HPDE6-E6E7 (cell line): ENCODE measurements around the gene MYL7.

Experiments
- DNase-seq: peaks from one replicate; pipeline ENCODE4 v3.0.0; 2011; ENCODE audit warnings: missing footprints; ENCODE audit errors: extremely low spot score

The MYL7 gene

GRCh38 chr7:44112231-44112996 is 28.7 kb downstream of the MYL7 start:
- DNase-seq: no peak

DNA sequence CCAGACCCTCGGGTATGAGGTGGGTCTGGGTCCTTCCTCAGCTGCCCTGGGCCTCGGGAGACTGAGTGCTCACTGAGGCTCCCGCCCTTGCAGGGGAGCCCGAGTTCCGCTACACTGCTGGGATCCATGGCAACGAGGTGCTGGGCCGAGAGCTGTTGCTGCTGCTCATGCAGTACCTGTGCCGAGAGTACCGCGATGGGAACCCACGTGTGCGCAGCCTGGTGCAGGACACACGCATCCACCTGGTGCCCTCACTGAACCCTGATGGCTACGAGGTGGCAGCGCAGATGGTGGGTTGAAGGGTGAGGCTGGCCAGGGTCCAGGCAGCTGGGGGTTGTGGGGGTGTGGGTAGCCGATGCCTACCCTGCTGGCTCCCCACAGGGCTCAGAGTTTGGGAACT is 29.4 kb downstream of the MYL7 start:
- no peak for DNase-seq

GRCh38 chr7:44110719-44111635 is 30.2 kb downstream of the MYL7 start:
- DNase-seq: no peak

GRCh38 chr7:44109991-44110390 is 31.1 kb downstream of the MYL7 start:
- DNase-seq: no peak

DNA sequence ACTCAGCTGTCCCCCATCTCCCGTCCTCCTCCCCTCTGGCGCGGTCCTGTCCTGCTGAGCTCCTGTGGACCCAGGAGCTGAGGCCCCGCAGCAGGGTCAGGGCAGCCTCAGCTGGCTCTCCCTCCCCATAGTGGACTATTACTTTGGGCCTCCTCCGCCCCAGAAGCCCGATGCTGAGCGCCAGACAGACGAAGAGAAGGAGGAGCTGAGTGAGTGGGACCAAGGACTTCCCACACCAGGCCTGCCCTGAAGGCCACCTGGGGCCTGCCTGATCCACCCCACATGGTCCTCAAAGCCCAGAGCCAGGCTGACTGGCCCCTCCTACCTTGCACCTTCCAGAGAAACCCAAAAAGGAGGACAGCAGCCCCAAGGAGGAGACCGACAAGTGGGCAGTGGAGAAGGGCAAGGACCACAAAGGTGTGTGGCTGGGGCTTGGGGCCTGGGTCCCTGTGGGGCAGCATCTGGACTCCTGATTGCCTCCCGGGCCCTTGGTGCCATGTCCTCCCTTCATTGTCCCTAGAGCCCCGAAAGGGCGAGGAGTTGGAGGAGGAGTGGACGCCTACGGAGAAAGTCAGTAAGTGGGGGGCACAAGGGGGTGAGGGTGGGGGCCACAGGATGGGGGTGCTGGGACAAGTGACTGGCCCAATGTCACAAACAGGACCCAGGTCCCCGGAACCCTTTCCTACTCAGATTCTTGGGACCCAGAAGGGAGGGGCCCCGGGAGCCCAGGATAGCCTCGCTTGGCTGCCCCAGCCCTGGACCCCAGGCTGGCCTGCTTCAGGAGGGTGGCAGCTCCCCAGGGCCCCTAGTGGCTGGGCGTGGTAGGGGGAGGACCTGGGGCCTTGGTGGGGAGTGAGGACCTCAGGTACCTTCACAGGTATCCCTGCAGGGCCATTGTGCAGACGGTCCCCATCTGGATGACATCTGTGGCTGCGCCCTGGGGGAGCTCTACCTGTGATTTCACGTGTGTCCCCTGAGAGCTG is 32.1 kb downstream of the MYL7 start:
- no peak for DNase-seq

GRCh38 chr7:44107961-44108767 is 33.0 kb downstream of the MYL7 start:
- DNase-seq: no peak

DNA sequence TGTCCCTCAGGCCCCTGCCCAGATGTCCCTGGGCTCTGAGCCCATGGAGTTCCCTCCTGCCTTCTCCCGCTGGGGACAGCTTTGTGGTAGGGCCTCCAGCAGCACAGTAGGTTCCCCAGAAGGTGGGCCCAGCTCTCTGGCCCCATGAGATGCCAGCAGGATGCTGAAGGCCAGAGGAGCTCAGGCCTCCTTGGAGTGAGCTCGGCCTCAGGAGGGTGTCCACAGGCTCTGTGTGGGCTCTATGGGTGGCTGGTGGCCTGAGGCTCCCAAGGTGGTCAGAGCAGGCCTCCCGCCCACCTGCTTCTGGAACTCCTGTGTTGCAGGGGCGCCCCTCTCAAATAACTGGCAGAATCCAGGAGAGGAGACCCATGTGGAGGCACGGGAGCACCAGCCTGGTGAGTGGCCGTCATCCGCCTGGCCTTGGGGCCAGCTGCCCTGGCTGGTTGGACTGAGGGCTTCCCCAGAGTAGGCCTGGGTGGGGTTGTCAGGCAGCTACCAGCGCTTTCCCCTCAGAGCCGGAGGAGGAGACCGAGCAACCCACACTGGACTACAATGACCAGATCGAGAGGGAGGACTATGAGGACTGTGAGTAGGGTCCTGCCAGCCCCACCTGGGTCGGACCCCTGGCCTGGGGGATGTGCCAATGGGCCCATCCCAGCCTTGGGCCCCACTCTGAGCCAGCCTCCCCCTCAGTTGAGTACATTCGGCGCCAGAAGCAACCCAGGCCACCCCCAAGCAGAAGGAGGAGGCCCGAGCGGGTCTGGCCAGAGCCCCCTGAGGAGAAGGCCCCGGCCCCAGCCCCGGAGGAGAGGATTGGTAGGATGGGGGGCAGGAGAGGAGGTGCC is 33.8 kb downstream of the MYL7 start:
- no peak for DNase-seq

- no peak for DNase-seq
Observed at GRCh38 chr7:44106311-44107065, 34.6 kb downstream of the MYL7 start.

DNA sequence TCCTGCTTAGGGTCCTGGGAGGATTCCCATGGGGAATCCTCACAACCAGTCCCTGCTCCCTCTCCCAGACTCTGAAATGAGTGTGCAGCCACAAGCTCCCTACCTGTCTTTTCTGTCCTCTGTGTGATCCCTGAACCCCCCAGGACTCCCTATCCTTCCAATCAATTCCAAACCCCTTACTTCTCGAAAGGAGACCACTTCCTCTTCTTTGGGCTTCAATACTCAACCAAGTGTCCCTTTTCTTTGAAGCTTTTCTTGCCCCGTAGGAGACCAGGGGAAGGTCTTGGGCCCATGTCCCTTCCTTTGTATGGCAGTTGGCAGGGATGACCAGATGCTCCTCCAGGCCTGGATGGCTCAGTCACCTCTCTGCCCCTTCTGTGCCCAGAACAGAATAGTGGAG is 35.3 kb downstream of the MYL7 start:
- no peak for DNase-seq

DNA sequence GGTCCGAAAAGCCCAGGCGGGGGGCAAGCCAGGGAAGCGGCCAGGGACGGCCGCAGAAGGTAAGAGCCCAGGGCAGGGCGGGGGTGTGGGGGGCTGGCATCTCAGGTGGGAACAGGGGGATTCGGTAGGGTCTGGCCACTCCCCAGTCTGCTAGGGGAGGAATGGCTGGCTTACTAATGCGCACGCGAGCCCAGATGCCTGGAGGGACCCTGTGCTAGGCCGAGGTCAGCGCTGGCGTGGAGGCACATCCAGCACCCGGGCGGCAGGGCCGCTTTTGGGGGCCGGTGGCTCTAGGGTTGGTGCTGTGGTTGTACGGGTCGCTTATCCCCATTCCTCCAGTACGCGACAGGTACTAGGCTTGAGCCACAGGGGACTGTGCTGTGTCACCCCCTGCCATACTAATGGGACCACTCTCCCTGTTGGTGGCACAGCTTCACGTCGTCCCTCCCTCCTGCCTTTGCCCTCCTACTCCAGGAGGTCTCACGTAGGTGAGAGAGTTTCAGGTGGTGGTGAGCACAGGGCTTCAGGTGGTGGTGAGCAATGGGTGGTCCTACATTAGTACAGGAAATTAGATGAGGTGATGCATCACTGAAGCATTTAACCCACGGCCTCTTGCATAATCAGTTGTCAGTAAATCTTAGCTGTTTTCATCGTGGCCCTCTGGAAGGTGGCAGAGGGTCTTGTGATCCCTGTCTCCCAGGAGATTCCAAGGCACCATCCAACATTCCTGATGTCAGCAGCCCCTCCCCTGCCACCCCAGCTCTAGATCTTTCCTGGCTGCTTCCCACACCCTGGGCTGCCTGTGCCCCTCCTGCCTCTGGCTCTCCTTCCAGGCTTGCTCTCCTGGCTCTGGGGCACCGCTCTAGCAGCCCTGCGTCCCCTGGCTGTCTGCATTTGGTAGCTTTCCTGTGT is 36.0 kb downstream of the MYL7 start:
- no peak for DNase-seq

DNA sequence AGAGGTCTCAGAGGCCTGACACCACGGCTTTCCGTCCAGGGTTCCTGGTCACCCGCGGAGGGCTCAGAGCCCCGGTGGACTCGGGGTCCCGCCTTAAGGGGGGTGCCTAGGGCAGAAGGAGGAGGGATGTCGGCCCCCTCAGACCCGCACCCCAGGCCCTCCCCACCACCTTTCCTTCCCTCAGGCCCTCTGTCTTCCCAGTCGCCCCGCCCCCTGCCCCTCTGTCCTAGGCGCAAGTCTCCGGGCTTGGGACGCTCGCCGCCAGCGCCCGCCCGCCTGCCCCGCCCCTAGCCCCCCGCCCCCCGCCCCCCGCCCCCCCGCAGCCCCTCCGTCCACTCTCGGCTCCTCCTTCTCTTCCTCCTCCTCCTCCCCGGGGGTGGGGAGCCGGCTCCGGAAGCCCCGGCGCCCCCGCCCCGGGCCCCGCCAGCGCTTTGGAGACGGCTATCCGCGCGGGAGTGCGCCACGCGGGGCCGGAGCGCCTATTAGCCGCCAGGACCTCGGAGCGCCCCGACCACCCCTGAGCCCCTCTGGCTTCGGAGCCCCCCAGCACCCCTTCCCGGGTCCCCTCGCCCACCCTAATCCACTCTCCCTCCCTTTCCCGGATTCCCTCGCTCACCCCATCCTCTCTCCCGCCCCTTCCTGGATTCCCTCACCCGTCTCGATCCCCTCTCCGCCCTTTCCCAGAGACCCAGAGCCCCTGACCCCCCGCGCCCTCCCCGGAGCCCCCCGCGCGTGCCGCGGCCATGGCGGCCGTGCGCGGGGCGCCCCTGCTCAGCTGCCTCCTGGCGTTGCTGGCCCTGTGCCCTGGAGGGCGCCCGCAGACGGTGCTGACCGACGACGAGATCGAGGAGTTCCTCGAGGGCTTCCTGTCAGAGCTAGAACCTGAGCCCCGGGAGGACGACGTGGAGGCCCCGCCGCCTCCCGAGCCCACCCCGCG is 36.9 kb downstream of the MYL7 start, which contains the start of gene AEBP1:
AEBP1 (plus strand) TSS at position 423 of the 937 bp plus-strand sequence; CDS start at position 744, 321 bp downstream.
- no peak for DNase-seq

DNA sequence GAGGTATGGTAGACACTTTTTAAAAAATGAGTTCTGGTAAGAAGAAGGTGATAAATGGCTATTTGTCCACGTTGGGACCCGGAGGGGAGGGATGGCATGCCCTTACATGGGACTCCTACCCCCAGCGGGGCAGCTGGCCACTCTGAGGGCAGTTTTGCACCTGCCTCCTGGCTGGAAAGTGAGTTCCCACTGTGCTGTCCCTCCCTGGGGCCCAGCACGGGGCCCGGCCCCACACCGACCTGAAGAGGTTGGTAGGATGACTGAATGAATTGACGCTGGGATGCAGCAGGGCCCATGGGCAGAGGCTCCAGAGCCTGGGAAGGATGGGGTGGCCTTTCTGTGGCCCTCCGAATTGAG is 37.6 kb downstream of the MYL7 start:
- no peak for DNase-seq

DNA sequence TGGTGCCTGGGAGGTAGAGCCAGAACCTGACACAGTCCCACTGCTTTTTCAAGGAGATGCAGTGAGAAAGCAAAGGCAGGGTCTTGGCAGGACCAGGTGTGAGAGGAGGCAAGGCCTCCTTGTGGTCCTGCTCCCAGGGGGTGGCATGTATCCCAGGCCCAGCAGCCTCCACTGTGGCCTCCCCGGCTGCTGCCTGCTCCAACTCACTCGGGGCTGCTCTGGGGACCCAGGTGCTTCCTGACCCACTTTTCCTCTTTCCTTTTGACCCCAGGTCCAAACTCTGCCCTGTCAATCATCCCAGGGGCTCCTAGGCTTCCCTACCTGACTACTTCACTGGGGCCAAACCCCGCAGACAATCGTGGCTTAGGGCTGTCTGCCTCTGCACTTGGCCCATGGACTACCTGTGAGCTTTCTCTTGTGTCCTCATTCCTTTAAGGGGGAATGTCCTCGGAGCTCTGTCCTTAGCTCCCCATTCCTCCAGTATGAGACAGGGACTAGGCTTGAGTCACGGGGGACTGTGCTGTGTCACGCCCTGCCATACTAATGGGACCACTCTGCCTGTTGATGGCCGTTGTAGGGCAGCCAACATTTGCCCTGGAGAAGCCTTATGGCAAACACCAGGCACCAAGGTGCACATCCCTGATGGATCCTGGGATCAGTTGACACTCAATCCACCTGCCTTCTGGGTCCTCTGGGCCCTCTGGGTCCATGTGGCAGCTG is 38.1 kb downstream of the MYL7 start:
- DNase-seq: no peak

- peak; percentile 55 for DNase-seq
Observed at GRCh38 chr7:44101966-44102845, 38.9 kb downstream of the MYL7 start.

DNA sequence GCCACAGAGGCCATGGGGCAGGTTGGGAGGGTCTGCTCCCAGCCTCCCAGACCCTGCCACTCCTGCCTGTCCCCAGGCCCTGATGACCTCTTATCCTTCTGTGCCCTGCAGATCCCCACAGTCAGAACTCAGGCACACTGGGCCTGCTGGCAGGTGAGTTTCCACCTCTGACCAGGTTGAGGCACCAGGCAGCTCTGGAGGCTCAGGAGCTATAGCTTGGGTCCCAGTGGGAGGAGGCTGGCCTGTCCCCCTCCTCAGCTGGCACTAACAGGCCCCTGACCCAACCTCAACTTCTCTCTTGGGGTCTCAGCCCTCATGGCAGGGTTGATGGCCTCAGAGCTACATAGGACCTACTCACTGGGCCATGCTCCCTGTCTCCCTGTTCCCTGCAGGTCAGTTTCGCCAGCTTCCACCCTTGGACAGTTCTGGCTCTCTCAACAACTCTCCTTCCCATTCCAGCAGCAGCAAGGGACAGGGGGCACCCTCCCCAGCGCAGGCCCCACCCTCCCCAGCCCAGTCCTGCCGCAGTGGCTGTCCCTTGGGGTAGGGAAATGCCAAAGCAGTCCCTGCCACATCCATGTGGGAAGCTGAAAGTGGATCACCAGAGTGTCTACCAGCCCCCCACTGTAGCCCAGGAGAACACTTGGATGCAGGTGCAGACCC is 39.7 kb downstream of the MYL7 start:
- DNase-seq: no peak
